AG10803 (cell line): ENCODE data around the gene PJA2.
"Not testable (repeated sequence)": the region's sequence is repeated elsewhere in the genome, so short reads cannot be mapped to it uniquely, and the experiment has no call there.

ENCODE experiments used
- DNase-seq: peaks from one replicate; pipeline ENCODE4 v3.0.0; 2010; ENCODE audit warnings: low read depth
- H3K4me3 ChIP-seq: 2 replicates; pipeline ENCODE4 v1.5.1; 2011; ENCODE audit warnings: mild to moderate bottlenecking, low read length, control low read depth
- CTCF ChIP-seq: conservative IDR thresholded peaks from 2 replicates; pipeline ENCODE4 v1.5.1; 2011; ENCODE audit warnings: mild to moderate bottlenecking, low read length, control low read depth, inconsistent platforms

PJA2 gene

GRCh38 chr5:109416882-109417281, 7.1 kb upstream of the PJA2 start:
- H3K4me3 ChIP-seq = no peak overlapping the region
- TF ChIP-seq CTCF = no peak
- no peak for DNase-seq

GRCh38 chr5:109413921-109414461, 4.2 kb upstream of the PJA2 start:
- H3K4me3 ChIP-seq = not testable (repeated sequence)

GRCh38 chr5:109413458-109413857, 3.7 kb upstream of the PJA2 start:
- H3K4me3 ChIP-seq = no peak overlapping the region
- peak; percentile 18 for DNase-seq
- no peak for TF ChIP-seq CTCF

More at GRCh38 chr5:109413921-109414461, 4.2 kb upstream of the PJA2 start:
- DNase-seq = not testable (repeated sequence)

GRCh38 chr5:109412981-109413402, 3.2 kb upstream of the PJA2 start:
- no peak overlapping the region for H3K4me3 ChIP-seq
- no peak for TF ChIP-seq CTCF
- no peak for DNase-seq

GRCh38 chr5:109411627-109412026, 1.9 kb upstream of the PJA2 start:
- no peak overlapping the region for H3K4me3 ChIP-seq
- peak; percentile 90 for DNase-seq
- TF ChIP-seq CTCF = no peak

- DNase-seq = no peak
- TF ChIP-seq CTCF = no peak
- peak overlapping the region; percentile 74 for H3K4me3 ChIP-seq
Observed at GRCh38 chr5:109411149-109411514, 1.4 kb upstream of the PJA2 start.

GRCh38 chr5:109410389-109411148, 795 bp upstream of the PJA2 start:
- DNase-seq = peak; percentile 80
- H3K4me3 ChIP-seq = peak overlapping the region; percentile 74
- TF ChIP-seq CTCF = no peak
